Natural killer cell (primary cell): ENCODE results near the gene CCDC47. TPM values are rescaled to one million over a fixed set of nuclear protein-coding genes. Genes with fewer than 3 reads are reported as not detected.

ENCODE experiments used
- ATAC-seq, 3 donors: fragments of 150-1000 bp in 2 of 3; fragments of 200-7000 bp in 1 of 3; cut with Tn5 transposase; 1 replicate in 1 of 3; 2 replicates in 2 of 3; pipeline ENCODE4 v1.10.0; 2021; ENCODE audit warnings: mild to moderate bottlenecking in 2 of 3, moderate library complexity in 2 of 3
- DNase-seq, 2 donors: peaks; one replicate each; pipeline versions ENCODE4 v3.0.0 to v3.0.0-alpha.2; 2013 to 2021; ENCODE audit warnings: mixed read lengths in 1 of 2
- H3K27ac ChIP-seq: one replicate; pipeline ENCODE4 v1.5.1; 2013; ENCODE audit warnings: mild to moderate bottlenecking, low read length
- H3K27me3 ChIP-seq: one replicate; pipeline ENCODE4 v1.6.1; 2013; ENCODE audit warnings: low read length; ENCODE audit not compliant: control insufficient read depth, insufficient read depth
- H3K36me3 ChIP-seq: one replicate; pipeline ENCODE4 v1.6.1; 2013; ENCODE audit warnings: low read length; ENCODE audit not compliant: control insufficient read depth, insufficient read depth
- H3K4me1 ChIP-seq: one replicate; pipeline ENCODE4 v1.6.1; 2013; ENCODE audit warnings: low read length; ENCODE audit not compliant: control insufficient read depth, insufficient read depth
- H3K4me3 ChIP-seq: one replicate; pipeline ENCODE4 v1.5.1; 2013; ENCODE audit warnings: low read length
- H3K9me3 ChIP-seq: one replicate; pipeline ENCODE4 v1.6.1; 2013; ENCODE audit warnings: low read length; ENCODE audit not compliant: control insufficient read depth, insufficient read depth
- H3K27ac Mint-ChIP-seq, 2 donors: one replicate each; pipeline ENCODE4 v1.8.0; 2022; ENCODE audit warnings: mild to moderate bottlenecking in 2 of 2, mixed read lengths in 2 of 2, moderate library complexity in 1 of 2
- H3K27me3 Mint-ChIP-seq, 2 donors: one replicate each; pipeline ENCODE4 v1.8.0; 2022; ENCODE audit warnings: low read depth in 2 of 2, mixed read lengths in 2 of 2
- H3K36me3 Mint-ChIP-seq: one replicate; pipeline ENCODE4 v1.8.0; 2022; ENCODE audit warnings: mixed read lengths
- H3K4me1 Mint-ChIP-seq, 2 donors: one replicate each; pipeline ENCODE4 v1.8.0; 2022; ENCODE audit warnings: mixed read lengths in 2 of 2
- H3K4me3 Mint-ChIP-seq: one replicate; pipeline ENCODE4 v1.8.0; 2022; ENCODE audit warnings: mild to moderate bottlenecking, moderate library complexity, mixed read lengths
- H3K9me3 Mint-ChIP-seq, 2 donors: one replicate each; pipeline ENCODE4 v1.8.0; 2022; ENCODE audit warnings: mixed read lengths in 2 of 2
- CTCF ChIP-seq: fragments of 200-600 bp; IDR thresholded peaks from one replicate; pipeline ENCODE4 v1.8.0; 2022; ENCODE audit warnings: antibody characterized with exemption
- WGBS: methylation state at CpG from one replicate; pipeline ENCODE4 v1.1.7; 2013; ENCODE audit warnings: missing lambda C conversion rate; ENCODE audit not compliant: insufficient coverage; 5-methylcytosine and 5-hydroxymethylcytosine counted together
- intact Hi-C: fragments of 100-400 bp; cut with micrococcal nuclease; formaldehyde crosslinking; loops from one replicate; pipeline ENCODE4 v1.14.2; 2022
- total RNA-seq, 4 donors: library from RNA; stranded (reverse); fragments of 120-200 nt in 1 of 4; gene quantifications; one replicate each; pipeline versions ENCODE4 v1.2.3 to v1.2.4, GENCODE V29; 2013 to 2022

The CCDC47 gene
- total RNA-seq, 3 donors from 2014 or later (not counting 1 experiment from before 2014, with no cell fraction given): 37.9 to 45.2 (median 41.7) TPM

- no peaks in the 10 kb centered on the region for H3K36me3 Mint-ChIP-seq
These were observed 7.1 kb upstream of the CCDC47 start for GRCh38 chr17:63780507-63780906.

GRCh38 chr17:63775420-63775819, 2.0 kb upstream of the CCDC47 start:
- H3K4me3 ChIP-seq: no peak overlapping the region
- H3K27ac ChIP-seq: no peak overlapping the region
- Mint-ChIP-seq H3K27me3 (no peaks in the 10 kb centered on the region), H3K27ac (peak overlapping the region; percentile 98 to 99), H3K9me3 (no peaks in the 10 kb centered on the region), H3K4me3 (peak overlapping the region; percentile 95), H3K36me3 (no peaks in the 10 kb centered on the region), H3K4me1 (peaks cover 56 to 68% of the 10 kb centered on the region in 2 donors)
- H3K27me3 ChIP-seq: no peaks in the 10 kb centered on the region
- no peaks in the 10 kb centered on the region for H3K9me3 ChIP-seq
- peaks cover 13% of the 10 kb centered on the region for H3K36me3 ChIP-seq
- intact Hi-C loops: no loop called here
- H3K4me1 ChIP-seq: peaks cover 22% of the 10 kb centered on the region
- 43% methylated on average over 7 of the region's 8 CpGs for WGBS
- TF ChIP-seq CTCF: no peak
- no peak for ATAC-seq
- no peak for DNase-seq

More at GRCh38 chr17:63780507-63780906, 7.1 kb upstream of the CCDC47 start:
- no peak for DNase-seq
- peaks cover 24% of the 10 kb centered on the region for H3K36me3 ChIP-seq
- H3K27me3 ChIP-seq: no peaks in the 10 kb centered on the region
- Mint-ChIP-seq H3K9me3 (no peaks in the 10 kb centered on the region), H3K27me3 (no peaks in the 10 kb centered on the region), H3K4me1 (peaks cover 44 to 61% of the 10 kb centered on the region in 2 donors), H3K27ac (peak overlapping the region in 1 of 2 donors; percentile 37), H3K4me3 (no peak overlapping the region)
- TF ChIP-seq CTCF: no peak
- no peak overlapping the region for H3K4me3 ChIP-seq
- no peak overlapping the region for H3K27ac ChIP-seq
- no peak for ATAC-seq
- WGBS: 89% methylated on average over 1 of the region's 1 CpG
- H3K9me3 ChIP-seq: no peaks in the 10 kb centered on the region
- intact Hi-C loops: no loop called here
- peaks cover 2% of the 10 kb centered on the region for H3K4me1 ChIP-seq

GRCh38 chr17:63774969-63775265, 1.5 kb upstream of the CCDC47 start:
- Mint-ChIP-seq H3K4me1 (peaks cover 56 to 68% of the 10 kb centered on the region in 2 donors), H3K27ac (peak overlapping the region; percentile 98 to 99), H3K27me3 (no peaks in the 10 kb centered on the region), H3K4me3 (peak overlapping the region; percentile 95), H3K36me3 (no peaks in the 10 kb centered on the region), H3K9me3 (no peaks in the 10 kb centered on the region)
- TF ChIP-seq CTCF: no peak
- Histone ChIP-seq H3K4me1 (peaks cover 22% of the 10 kb centered on the region), H3K27ac (peak overlapping the region; percentile 76), H3K9me3 (no peaks in the 10 kb centered on the region), H3K27me3 (no peaks in the 10 kb centered on the region), H3K4me3 (peak overlapping the region; percentile 88), H3K36me3 (peaks cover 13% of the 10 kb centered on the region)
- peak in 1 of 2 donors; percentile 42 for DNase-seq
- 9% methylated on average over 4 of the region's 4 CpGs for WGBS
- ATAC-seq: no peak
- intact Hi-C loops: loop anchor here (5.0 kb wide), 2 partner anchors 153 to 732 kb away; partner anchors contain the start of genes CEP95, DDX5 and MAP3K3
